MG63 (cell line): ENCODE results near the gene PUM2. TPM values are rescaled to one million over a fixed set of nuclear protein-coding genes. Genes with fewer than 3 reads are reported as not detected.
"Not testable (repeated sequence)": the region's sequence is repeated elsewhere in the genome, so short reads cannot be mapped to it uniquely, and the experiment has no call there.

ENCODE experiments used
- DNase-seq: peaks from one replicate; pipeline ENCODE4 v3.0.0-alpha.2; 2020
- H3K27me3 ChIP-seq: fragments of 250-450 bp; sonication (Bioruptor Pico); 2 replicates; pipeline ENCODE4 v1.5.1; 2020; ENCODE audit warnings: mild to moderate bottlenecking, moderate library complexity
- H3K36me3 ChIP-seq: fragments of 250-450 bp; sonication (Bioruptor Pico); 2 replicates; pipeline ENCODE4 v1.5.1; 2020; ENCODE audit warnings: mild to moderate bottlenecking, moderate library complexity
- H3K4me3 ChIP-seq: fragments of 250-450 bp; sonication (Bioruptor Pico); 2 replicates; pipeline ENCODE4 v1.5.1; 2020; ENCODE audit warnings: mild to moderate bottlenecking, moderate library complexity
- H3K9me3 ChIP-seq: fragments of 250-450 bp; sonication (Bioruptor Pico); 2 replicates; pipeline ENCODE4 v1.5.1; 2020; ENCODE audit warnings: mild to moderate bottlenecking, moderate library complexity
- total RNA-seq: library from RNA; depleted of rRNA; stranded (reverse); fragments of >200 nt; shearing (Covaris generic); gene quantifications from 2 replicates; pipeline ENCODE4 v1.2.3, GENCODE V29; 2014; ENCODE audit warnings: low replicate concordance

The PUM2 gene
- total RNA-seq, 1 experiment from 2014 or later = 27.2 TPM

DNA sequence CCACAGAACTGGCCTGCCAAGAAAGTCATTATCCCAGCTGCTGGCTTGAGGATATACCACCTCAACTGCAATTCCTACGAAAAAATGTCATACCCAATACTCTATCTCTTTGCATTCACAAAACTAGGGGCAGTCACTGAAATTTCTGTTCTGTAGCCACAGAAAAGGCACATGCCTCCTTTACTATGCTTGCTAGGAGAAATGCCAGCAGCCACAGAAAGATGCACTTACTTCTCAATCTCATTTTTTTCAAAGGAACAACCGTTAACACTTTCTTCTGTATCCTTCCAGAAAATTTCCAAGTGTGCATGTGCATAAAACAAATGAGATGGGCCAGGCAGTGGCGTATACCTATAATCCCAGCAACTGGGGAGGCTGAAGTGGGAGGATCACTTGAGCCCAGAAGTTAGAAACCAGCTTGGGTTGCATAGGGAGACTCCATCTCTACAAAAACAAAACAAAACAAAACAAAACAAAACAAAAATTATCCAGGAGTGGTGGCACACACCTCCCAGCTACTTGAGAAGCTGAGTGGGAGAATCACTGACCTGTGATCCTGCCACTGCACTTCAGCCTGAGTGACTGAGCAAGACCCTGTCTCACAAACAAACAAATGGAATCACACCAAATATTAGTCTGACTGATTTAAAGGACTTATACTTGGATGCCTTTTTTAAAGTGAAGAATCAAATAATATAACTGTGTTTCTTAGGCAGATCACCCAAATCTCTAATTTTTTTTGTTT, 22.4 kb upstream of the PUM2 start:
- Histone ChIP-seq H3K4me3 (no peak overlapping the region), H3K36me3 (no peaks in the 10 kb centered on the region), H3K9me3 (peaks cover under 1% of the 10 kb centered on the region), H3K27me3 (no peaks in the 10 kb centered on the region)
- no peak for DNase-seq

DNA sequence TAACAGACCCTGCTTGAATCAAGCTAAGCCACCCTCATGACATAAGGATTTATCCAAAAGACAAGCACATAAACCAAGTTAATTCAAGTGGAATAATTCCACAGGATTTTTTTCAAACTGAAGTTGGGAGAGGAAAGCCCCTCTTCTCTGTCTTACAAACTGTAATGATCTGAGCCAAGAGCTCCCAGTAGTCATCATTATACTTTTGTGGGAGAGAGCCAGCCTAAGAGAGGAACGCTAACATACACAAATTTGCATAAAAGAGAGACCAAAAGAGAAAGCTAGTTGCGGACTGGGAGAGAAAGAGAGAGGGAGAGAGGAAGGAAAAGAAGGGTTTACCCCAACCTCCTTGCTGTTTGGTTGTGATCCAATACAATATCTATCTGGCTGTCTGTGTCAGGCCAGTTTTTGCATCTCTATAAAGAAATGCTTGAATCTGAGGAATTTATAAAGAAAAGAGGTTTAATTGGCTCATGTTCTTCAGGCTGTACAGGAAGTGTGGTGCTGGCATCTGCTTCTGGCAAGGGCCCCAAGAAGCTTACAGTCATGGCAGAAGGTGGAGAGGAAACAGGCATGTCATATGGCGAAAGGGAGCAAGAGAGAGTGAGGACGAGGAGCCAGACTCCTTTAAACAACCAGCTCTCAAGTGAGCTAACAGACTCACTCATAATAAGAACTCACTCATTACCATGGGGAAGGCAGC, 20.8 kb upstream of the PUM2 start:
- Histone ChIP-seq H3K9me3 (peaks cover 2% of the 10 kb centered on the region), H3K4me3 (no peak overlapping the region), H3K36me3 (no peaks in the 10 kb centered on the region), H3K27me3 (no peaks in the 10 kb centered on the region)
- DNase-seq = peak; percentile 53

DNA sequence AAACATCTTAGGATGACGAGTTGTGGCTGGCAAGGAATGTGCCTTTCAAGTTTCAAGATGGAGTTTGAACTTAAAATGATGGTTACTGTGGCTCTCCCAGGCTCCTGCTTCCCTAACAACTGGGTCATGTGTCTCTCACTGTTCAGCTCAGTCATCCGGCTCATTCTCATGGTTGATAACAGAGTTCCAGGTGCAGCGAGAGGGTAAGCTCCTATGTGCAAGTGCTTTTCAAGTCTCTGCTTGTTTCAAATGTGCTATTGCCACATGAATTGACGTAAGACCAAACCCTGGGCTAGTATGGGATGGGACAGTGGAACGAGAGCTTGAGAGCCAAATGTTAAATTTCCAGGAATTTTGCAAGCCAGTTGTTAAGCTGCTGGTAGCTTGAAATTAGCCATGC, 19.5 kb upstream of the PUM2 start:
- Histone ChIP-seq H3K9me3 (peaks cover 2% of the 10 kb centered on the region), H3K36me3 (no peaks in the 10 kb centered on the region), H3K4me3 (no peak overlapping the region), H3K27me3 (no peaks in the 10 kb centered on the region)
- no peak for DNase-seq

DNA sequence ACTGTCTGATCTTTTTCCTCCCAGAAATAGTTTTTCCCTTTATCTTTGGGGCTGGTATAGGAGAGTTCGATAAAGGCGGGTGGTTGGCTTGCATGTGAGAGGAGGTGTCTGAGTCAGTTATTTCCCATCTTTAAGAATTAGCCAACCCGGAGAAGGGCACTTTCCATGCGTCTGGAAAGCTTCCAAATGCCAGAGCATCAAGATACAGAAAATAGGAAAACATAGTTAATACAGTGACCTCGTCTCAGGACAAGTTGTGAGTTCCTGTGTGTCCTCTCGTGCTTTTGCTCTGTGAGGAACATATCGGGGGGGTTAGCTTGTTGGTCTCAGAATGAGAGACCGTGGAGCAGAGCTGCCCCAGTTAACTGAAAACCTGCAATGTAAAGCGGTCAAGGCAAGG, 18.7 kb upstream of the PUM2 start:
- DNase-seq = no peak
- H3K36me3 ChIP-seq = no peaks in the 10 kb centered on the region
- no peak overlapping the region for H3K4me3 ChIP-seq
- H3K27me3 ChIP-seq = no peaks in the 10 kb centered on the region
- peaks cover 2% of the 10 kb centered on the region for H3K9me3 ChIP-seq

DNA sequence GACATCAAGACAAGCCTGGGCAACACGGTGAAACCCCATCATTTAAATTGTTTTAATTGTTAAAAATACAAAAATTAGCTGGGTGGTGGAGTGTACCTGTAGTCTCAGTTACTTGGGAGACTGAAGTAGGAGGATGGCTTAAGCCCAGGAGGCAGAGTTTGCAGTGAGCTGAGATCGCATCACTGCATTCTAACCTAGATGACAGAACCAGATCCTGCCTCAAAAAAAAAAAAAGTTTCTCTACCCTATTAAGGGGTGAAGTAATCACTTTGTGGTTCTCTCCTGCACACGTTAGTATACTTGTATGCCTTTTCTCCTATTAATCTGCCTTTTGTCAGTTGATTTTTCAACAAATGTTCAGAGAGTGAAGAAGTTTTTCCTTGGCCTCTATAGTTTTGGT, 18.1 kb upstream of the PUM2 start:
- Histone ChIP-seq H3K27me3 (no peaks in the 10 kb centered on the region), H3K4me3 (no peak overlapping the region), H3K9me3 (peaks cover 2% of the 10 kb centered on the region), H3K36me3 (no peaks in the 10 kb centered on the region)
- no peak for DNase-seq

DNA sequence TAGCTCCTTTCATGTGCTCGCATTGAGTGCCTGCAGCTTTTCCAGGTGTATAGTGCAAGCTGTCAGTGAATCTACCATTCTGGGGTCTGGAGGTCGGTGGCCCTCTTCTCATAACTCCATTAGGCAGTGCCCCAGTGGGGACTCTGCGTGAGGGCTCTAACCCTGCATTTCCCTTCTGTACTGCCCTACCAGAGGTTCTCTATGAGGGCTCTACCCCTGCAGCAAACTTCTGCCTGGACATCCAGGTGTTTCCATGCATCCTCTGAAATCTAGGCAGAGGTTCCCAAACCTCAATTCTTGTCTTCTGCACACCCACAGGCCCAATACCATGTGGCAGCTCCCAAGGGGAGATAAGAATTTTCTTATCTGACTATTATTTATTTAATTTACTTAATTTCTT, 17.3 kb upstream of the PUM2 start:
- not testable (repeated sequence) for H3K4me3 ChIP-seq, H3K36me3 ChIP-seq, H3K9me3 ChIP-seq, DNase-seq, H3K27me3 ChIP-seq

DNA sequence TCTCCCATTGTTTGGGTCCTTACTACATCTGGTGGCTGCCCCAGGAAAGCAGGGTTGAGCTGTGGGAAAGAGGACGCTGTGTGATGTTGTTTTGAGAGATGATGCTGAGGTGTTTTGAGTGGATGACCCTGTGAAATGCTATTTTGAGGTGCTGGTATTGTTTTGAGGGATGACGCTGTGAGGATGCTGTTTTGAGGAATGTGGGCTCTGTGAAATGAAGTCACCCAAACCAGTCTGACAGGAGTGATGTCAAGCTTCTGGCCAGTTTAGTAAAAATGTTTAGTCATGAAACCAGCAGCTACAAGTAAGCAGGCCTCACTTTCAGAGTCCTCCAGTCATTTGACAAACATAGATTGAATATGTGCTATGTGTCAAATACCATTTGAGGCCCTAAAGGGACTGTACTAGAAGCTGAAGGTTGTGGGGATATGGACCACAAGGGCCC, 16.1 kb upstream of the PUM2 start:
- Histone ChIP-seq H3K36me3 (no peaks in the 10 kb centered on the region), H3K27me3 (no peaks in the 10 kb centered on the region), H3K9me3 (peaks cover 2% of the 10 kb centered on the region; the same call in 1 of the 2 replicates), H3K4me3 (no peak overlapping the region)
- no peak for DNase-seq

DNA sequence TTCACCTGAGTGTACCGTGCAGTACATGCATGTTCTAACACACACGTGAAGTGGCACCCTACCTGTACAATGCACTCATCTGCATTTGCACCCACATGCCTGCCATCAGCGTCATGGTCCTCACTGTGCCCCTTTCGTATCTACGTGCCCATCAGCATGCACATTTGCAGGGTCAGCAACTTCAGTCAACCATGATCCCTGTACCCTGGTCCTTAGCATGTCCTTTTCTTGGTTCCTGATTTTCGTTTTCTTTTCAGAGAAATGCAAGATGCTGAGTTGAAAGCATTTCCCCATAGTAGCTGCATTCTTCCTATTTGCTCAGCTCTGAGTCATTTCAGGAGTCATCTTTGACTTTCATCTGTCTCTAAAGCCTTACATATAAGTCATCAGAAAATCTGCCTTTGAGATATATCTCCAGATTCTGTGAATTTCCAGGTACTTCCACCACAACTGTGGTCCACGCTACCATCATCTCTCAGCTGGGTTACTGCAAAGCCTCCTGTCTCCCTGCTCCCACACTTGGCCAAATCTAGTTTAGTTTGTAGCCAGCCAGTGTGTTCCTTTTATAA, 14.7 kb upstream of the PUM2 start:
- H3K36me3 ChIP-seq = no peaks in the 10 kb centered on the region
- H3K27me3 ChIP-seq = no peaks in the 10 kb centered on the region
- no peak for DNase-seq
- peaks cover 2% of the 10 kb centered on the region; the same call in 1 of the 2 replicates for H3K9me3 ChIP-seq
- no peak overlapping the region for H3K4me3 ChIP-seq

DNA sequence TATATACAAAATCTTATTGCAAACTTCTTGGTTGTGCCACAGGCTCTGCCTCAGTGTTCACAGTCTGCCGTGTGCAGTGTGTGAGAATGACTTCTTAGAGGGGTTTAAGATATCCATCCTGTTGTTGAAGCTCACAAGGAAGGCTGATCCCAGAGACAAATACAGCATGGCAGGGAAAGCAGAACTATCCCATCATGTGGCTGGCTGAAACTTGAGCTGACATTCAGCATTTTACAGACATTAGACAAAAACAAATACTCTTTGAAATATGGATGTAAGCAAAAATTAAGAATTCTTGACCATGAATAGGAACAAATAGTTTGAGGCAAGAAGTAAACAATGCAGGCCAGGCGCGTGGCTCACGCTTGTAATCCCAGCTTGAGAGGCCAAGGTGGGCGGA, 12.9 kb upstream of the PUM2 start:
- Histone ChIP-seq H3K4me3 (no peak overlapping the region), H3K9me3 (peaks cover 2% of the 10 kb centered on the region; the same call in 1 of the 2 replicates), H3K36me3 (no peaks in the 10 kb centered on the region), H3K27me3 (no peaks in the 10 kb centered on the region)
- DNase-seq = no peak

DNA sequence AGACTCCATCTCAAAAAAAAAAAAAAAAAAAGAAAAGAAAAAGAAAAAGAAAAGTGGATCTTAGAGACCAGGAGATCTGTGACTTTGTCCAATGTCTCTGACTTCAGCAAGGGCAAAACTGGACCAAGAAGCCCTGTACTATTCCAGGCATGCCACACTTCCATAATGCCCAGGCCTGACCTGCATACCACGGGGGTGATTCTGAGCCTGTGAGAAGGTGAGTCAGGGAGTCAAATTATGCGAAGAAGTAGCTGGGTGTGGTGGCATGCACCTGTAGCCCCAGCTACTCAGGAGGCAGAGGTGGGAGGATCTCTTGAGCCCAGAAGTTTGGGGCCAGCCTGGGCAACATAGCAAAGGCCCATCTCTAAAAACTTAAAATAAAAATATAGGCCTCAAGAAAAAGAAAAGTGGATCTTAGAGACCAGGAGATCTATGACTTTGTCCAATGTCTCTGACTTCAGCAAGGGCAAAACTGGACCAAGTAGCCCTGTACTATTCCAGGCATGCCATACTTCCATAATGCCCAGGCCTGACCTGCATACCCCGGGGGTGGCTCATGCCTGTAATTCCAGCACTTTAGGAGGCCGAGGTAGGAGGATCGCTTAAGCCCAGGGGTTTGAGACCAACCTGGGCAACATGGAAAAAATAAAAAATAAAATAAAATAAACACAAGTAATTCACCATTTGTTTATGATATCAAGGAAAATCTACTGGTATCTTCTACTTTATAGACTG, 12.2 kb upstream of the PUM2 start:
- Histone ChIP-seq H3K9me3 (no peaks in the 10 kb centered on the region; the same call in 1 of the 2 replicates), H3K27me3 (no peaks in the 10 kb centered on the region), H3K4me3 (no peak overlapping the region), H3K36me3 (no peaks in the 10 kb centered on the region)
- DNase-seq = no peak

DNA sequence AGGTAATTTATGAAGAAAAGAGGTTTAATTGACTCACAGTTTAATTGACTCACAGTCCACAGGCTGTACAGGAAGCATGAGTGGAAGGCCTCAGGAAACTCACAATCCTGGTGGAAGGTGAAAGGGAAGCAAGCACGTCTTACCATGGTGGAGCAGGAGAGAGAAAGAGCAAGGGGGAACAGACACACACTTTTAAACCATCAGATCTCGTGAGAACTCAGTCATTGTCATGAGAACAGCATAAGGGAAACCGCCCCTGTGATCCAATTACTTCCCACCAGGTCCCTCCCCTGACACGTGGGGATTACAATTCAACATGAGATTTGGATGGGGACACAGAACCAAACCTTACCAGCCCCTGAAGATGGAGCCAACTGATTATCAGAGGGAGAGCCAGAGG, 11.2 kb upstream of the PUM2 start:
- no peaks in the 10 kb centered on the region for H3K27me3 ChIP-seq
- no peaks in the 10 kb centered on the region for H3K9me3 ChIP-seq
- DNase-seq = no peak
- no peaks in the 10 kb centered on the region for H3K36me3 ChIP-seq
- no peak overlapping the region for H3K4me3 ChIP-seq

DNA sequence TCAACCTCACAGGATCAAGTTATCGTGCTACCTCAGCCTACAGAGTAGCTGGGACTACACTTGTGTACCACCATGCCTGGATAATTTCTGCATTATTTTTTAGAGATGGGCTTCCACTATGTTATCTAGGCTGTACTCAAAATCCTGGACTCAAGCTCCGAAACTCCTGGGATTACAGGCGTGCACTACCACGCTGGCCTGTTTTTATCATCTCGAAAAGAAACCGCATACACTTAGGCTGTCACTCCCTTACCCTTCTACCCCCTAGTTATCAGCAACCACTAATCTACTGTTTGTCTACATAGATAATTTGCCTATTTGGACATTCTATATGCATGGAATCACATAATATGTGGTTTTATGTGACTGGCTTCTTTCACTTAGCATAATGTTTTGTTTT, 8.5 kb upstream of the PUM2 start:
- no peaks in the 10 kb centered on the region for H3K27me3 ChIP-seq
- H3K36me3 ChIP-seq = no peaks in the 10 kb centered on the region
- no peaks in the 10 kb centered on the region for H3K9me3 ChIP-seq
- DNase-seq = no peak
- H3K4me3 ChIP-seq = no peak overlapping the region

DNA sequence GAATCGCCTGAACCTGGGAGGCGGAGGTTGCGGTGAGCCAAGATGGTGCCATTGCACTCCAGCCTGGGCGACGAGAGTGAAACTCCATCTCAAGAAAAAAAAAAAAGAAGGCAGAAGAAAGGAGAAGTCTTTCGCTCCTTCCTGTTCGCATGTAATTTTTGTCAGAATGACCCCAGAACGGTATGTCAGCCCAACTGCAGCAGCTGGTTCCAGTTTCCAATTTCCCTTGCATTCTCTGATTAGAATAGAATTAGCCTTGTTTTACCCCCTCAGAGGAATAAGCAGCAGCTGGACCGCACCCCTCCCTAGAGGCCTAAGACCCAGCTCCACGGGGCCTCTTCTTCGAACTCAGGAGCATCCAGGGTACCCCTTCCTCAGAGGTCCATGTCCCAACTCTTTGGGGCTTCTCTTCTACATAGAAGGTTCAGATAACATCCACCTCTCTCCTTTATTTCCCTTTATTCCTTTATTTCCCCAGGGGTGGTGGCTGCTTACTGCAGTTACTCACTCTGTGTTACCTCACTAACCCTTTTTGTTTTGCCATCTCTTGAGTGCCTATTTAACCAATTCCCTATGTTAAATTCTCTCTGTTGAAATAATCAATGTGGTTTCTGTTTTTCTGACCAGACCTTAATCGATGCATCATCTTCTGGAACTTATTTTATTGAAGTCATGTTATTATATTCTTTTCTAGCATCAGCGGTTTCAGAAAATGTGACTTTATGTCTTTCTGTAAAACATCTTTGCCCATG, 7.2 kb upstream of the PUM2 start:
- DNase-seq = no peak
- Histone ChIP-seq H3K36me3 (no peaks in the 10 kb centered on the region), H3K27me3 (no peaks in the 10 kb centered on the region), H3K4me3 (no peak overlapping the region), H3K9me3 (no peaks in the 10 kb centered on the region)

DNA sequence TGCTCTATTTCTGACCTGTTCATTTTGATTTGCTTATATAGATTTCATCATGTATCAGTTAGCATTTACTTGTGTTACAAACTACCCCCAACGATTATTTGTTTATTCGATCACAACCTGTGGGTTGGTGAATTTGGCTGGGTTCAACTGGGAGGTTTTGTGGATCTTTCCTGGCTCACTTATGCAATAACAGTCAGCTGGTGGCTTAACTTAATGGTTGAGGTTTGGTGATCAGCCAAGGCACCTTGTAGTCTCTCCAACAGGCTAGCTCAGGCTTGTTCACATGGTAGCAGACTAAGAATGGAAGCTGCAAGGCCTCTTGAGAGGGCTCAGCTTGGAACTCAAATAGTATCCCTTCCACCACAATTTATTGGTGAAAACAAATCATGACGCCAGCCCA, 5.4 kb upstream of the PUM2 start:
- H3K27me3 ChIP-seq = no peaks in the 10 kb centered on the region
- H3K4me3 ChIP-seq = no peak overlapping the region
- peak; percentile 86 for DNase-seq

DNA sequence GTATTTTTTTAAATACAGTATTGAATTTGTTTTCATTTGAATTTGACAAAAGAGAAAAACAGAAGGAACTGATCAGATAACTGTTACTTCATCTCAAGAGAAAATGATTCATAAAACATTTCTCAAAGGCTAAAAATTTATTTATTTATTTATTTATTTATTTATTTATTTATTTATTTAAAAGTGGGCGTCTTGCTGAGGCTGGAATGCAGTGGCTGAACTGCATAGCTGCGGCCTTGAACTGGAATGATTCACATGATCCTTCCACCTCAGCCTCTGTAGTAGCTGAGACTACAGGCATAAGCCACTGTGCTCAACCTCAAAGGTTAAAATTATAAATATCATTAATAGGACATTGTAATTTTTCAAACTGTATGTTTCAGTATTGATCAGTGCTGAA, 4.5 kb upstream of the PUM2 start:
- no peaks in the 10 kb centered on the region for H3K9me3 ChIP-seq
- no peaks in the 10 kb centered on the region; the same call in 1 of the 2 replicates for H3K36me3 ChIP-seq
- no peak overlapping the region for H3K4me3 ChIP-seq
- peak; percentile 35 for DNase-seq
- H3K27me3 ChIP-seq = no peaks in the 10 kb centered on the region

More for the DNA sequence above, 5.4 kb upstream of the PUM2 start:
- Histone ChIP-seq H3K9me3 (no peaks in the 10 kb centered on the region), H3K36me3 (no peaks in the 10 kb centered on the region)

DNA sequence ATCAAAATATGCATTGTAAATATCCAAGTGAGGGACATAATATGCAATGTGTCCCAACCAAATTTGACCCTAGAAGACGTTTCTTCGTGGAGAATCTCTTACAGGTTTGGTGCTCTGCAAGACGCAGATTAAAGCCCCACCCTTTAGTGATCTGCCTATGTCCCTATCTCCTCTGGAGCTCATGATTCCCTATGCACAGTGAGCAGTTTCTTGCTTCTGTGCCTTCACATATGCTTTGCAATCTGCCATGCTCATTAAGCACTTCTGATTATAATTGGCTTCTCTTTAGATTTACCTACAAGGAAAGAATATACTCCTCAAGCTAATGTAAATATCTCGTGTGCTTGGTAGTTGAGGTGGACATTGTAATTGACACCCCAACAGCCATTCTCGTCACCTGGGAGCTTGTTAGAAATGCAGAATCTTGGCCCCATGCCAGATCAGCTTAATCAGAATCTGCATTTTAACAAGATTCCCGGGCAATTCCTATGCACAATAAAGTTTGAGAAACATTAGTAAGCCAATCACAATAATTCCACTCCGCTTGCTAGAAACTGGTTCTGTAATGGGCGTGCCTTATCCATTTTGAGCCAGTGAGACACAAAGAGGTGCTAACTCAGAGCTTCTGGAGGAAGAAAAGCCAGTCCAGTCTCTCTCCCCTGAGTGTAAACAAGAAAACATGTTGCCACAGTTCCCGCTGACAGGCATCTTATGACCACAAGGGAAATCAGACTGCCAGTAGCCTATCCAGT, 2.8 kb upstream of the PUM2 start:
- peaks cover 14% of the 10 kb centered on the region for H3K36me3 ChIP-seq
- H3K9me3 ChIP-seq = no peaks in the 10 kb centered on the region
- H3K4me3 ChIP-seq = no peak overlapping the region
- no peak for DNase-seq
- no peaks in the 10 kb centered on the region for H3K27me3 ChIP-seq
